Melanocyte of skin (primary cell): Measurements from ENCODE around the gene WIPF3. TPM values are rescaled to one million over a fixed set of nuclear protein-coding genes. Genes with fewer than 3 reads are reported as not detected.

Source experiments
- small RNA-seq, 2 donors: library from RNA; depleted of rRNA; stranded (forward); fragments of <200 nt; gene quantifications; one replicate each; pipeline ENCODE3, GENCODE V24; 2012
- total RNA-seq, 2 donors: library from RNA; depleted of rRNA; stranded (reverse); fragments of >200 nt; gene quantifications; 2 replicates each; pipeline ENCODE4 v1.2.3, GENCODE V29; 2012

The WIPF3 gene, protein sequence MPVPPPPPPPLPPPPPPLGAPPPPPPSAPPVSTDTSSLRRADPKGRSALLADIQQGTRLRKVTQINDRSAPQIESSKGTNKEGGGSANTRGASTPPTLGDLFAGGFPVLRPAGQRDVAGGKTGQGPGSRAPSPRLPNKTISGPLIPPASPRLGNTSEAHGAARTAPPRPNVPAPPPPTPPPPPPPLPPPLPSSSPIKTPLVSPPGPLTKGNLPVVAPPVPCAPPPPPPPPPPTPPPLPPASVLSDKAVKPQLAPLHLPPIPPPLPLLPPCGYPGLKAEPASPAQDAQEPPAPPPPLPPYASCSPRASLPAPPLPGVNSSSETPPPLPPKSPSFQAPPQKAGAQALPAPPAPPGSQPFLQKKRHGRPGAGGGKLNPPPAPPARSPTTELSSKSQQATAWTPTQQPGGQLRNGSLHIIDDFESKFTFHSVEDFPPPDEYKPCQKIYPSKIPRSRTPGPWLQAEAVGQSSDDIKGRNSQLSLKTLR
- total RNA-seq = under 1 TPM in 1 of 2 donors, not detected in 1; under 0.01 TPM

DNA sequence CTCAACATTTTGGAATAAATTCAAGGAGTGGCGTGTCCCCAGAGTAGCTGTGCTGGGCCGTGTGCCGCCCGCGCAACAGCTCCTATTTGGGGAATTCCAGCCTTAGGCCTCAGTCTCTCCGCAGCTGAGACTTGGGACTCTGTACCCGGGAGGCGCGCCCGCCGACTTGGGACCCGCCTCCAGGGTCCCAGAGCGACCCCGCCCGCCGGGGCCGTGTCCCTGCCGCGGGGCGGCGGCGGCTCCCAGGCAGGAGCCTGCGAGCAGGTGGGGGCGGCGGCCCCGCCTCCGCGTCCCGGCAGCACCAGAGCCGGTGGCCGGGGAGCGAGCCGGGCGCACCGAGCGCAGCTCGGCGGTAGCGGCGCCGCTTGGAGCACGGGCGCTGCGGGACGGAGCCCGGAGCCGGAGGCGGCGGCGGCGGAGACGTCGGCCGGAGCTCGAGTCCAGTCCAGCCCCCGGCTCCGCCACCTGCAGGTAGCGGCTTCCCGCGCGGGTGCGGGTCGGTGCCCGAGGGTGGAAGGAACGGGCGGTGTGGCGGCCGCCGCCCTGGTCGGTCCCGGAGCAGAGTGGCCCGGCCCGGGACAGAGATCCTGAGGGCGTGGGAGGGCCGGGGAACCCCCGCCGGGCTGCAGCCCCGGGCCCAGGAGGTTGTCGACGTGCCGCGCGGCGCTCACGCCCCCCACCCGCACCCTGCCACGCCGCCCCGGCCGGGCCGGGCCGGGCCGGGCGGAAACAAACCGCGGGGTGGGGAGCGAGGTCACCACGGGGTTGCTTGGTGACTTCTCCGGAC lies at the start of gene WIPF3:
Gene WIPF3 (plus strand): TSS at position 301 of the 787 bp plus-strand sequence. CDS start 28,217 bp downstream, outside the sequence.

Small RNA genes lying within 50 kb of the gene (small RNA-seq; reads per million reads assigned to genes)
- 0 to 0.04 reads per million in 2 donors for gene RF01210

Other genes with a start within 250 kb of the WIPF3 start
- gene PRR15, start 242.7 kb upstream of the WIPF3 start, total RNA-seq = not detected
- 10 to 100 TPM; 12.4 to 65.6 TPM for gene SCRN1, start 183.3 kb downstream of the WIPF3 start, total RNA-seq
- 10 to 100 TPM; 11.0 to 18.3 TPM for gene FKBP14, start 220.2 kb downstream of the WIPF3 start, total RNA-seq
- 10 to 100 TPM in 1 of 2 donors, 1 to 10 TPM in 1; 9.3 to 15.0 TPM for gene PLEKHA8, start 221.9 kb downstream of the WIPF3 start, total RNA-seq